GM12878 (cell line): ENCODE data around the gene VSX2. TPM values are rescaled to one million over a fixed set of nuclear protein-coding genes. Genes with fewer than 3 reads are reported as not detected.

Source experiments
- ATAC-seq: fragments of 200-7000 bp; cut with Tn5 transposase; 3 replicates; pipeline ENCODE4 v1.9.1; 2020; ENCODE audit warnings: mild to moderate bottlenecking, moderate library complexity
- BruUV-seq: library from RNA; stranded (reverse); fragments of 400-500 nt; replicated peaks from 2 replicates; lab custom pipeline; 2021; lab: Mats Ljungman, UMichigan
- CTCF ChIA-PET: fragments of 300-600 bp; sonication (Branson Sonifier 250); formaldehyde crosslinking; extraction: SDS; loops from one replicate; lab custom pipeline; 2021; ENCODE audit warnings: inconsistent platforms; lab: Yijun Ruan, JAX
- POLR2A ChIA-PET: fragments of 350-600 bp; formaldehyde crosslinking; extraction: SDS; loops from one replicate; lab custom pipeline; 2021; ENCODE audit warnings: inconsistent platforms; lab: Charles Lee
- RAD21 ChIA-PET: fragments of 300-600 bp; sonication (Branson Sonifier 250); formaldehyde crosslinking; loops from one replicate; lab custom pipeline; 2023; ENCODE audit warnings: antibody characterized with exemption; ENCODE audit not compliant: unreplicated experiment; lab: Charles Lee
- SMC1A ChIA-PET: fragments of 300-600 bp; sonication (Branson Sonifier 250); formaldehyde crosslinking; loops from one replicate; lab custom pipeline; 2023; ENCODE audit not compliant: unreplicated experiment, uncharacterized antibody; lab: Charles Lee
- DNase-seq: peaks from one replicate; pipeline ENCODE4 v3.0.0-alpha.2; 2011; ENCODE audit warnings: low read depth, low spot score
- FAIRE-seq: peaks from 3 replicates; lab custom pipeline; 2011; peaks lifted over from hg19 to GRCh38; lab: Jason Lieb, UNC
- H2AFZ ChIP-seq: 2 replicates; pipeline ENCODE4 v1.6.0; 2011; ENCODE audit warnings: low read depth, low read length, control low read depth; ENCODE audit not compliant: control insufficient read depth
- H3K27ac ChIP-seq: 2 replicates; pipeline ENCODE4 v1.5.1; 2011; ENCODE audit warnings: control low read depth; ENCODE audit not compliant: control insufficient read depth, insufficient read depth
- H3K27me3 ChIP-seq, 2 experiments: replicated peaks in 1 of 2; 2 replicates each; pipeline versions ENCODE4 v1.6.0 to v1.6.1; 2011; ENCODE audit warnings: low read length in 1 of 2; ENCODE audit not compliant: control insufficient read depth in 2 of 2, insufficient read depth in 2 of 2
- H3K36me3 ChIP-seq, 2 experiments: 2 replicates each; pipeline ENCODE4 v1.5.1; 2011; ENCODE audit warnings: low read length in 1 of 2; ENCODE audit not compliant: control insufficient read depth in 2 of 2, insufficient read depth in 2 of 2
- H3K4me1 ChIP-seq: 2 replicates; pipeline ENCODE4 v1.6.1; 2011; ENCODE audit warnings: mild to moderate bottlenecking, low read length, moderate library complexity, mixed read lengths; ENCODE audit not compliant: control insufficient read depth, insufficient read depth
- H3K4me2 ChIP-seq: 2 replicates; pipeline ENCODE4 v1.6.0; 2011; ENCODE audit warnings: control low read depth; ENCODE audit not compliant: control insufficient read depth, insufficient read depth
- H3K4me3 ChIP-seq: fragments of 200-600 bp; sonication (generic); 2 replicates; pipeline ENCODE4 v1.5.1; 2016
- H3K79me2 ChIP-seq: 2 replicates; pipeline ENCODE4 v1.6.0; 2011; ENCODE audit warnings: low read length; ENCODE audit not compliant: control insufficient read depth, insufficient read depth
- H3K9ac ChIP-seq: 2 replicates; pipeline ENCODE4 v1.8.0; 2011; ENCODE audit warnings: low read length, control low read depth, mixed read lengths; ENCODE audit not compliant: control insufficient read depth, insufficient read depth
- H3K9me3 ChIP-seq: replicated peaks from 3 replicates; pipeline ENCODE4 v1.5.1; 2011; ENCODE audit warnings: mild to moderate bottlenecking, low read length; ENCODE audit not compliant: control insufficient read depth, insufficient read depth
- H4K20me1 ChIP-seq: 2 replicates; pipeline ENCODE4 v1.6.0; 2011; ENCODE audit not compliant: control insufficient read depth, insufficient read depth
- BACH1 ChIP-seq: fragments of 450-650 bp; IDR thresholded peaks from 2 replicates; pipeline ENCODE4 v1.6.1; 2017; ENCODE audit warnings: mild to moderate bottlenecking, borderline replicate concordance
- BCL3 ChIP-seq: IDR thresholded peaks from 2 replicates; pipeline ENCODE4 v1.6.1; 2011; ENCODE audit warnings: borderline replicate concordance, low read depth, mild to moderate bottlenecking, moderate library complexity, low read length; ENCODE audit not compliant: insufficient read depth, poor library complexity, severe bottlenecking
- MEF2A ChIP-seq: IDR thresholded peaks from 2 replicates; pipeline ENCODE4 v1.6.1; 2011; ENCODE audit warnings: low read depth, mild to moderate bottlenecking, low read length, moderate library complexity; ENCODE audit not compliant: insufficient read depth
- NR2F1 ChIP-seq: fragments of 450-650 bp; conservative IDR thresholded peaks from 2 replicates; pipeline ENCODE4 v1.6.1; 2017; ENCODE audit warnings: mild to moderate bottlenecking
- PAX5 ChIP-seq: IDR thresholded peaks from 2 replicates; pipeline ENCODE4 v1.6.1; 2011; ENCODE audit warnings: low read depth, low read length, borderline replicate concordance
- POLR2AphosphoS2 ChIP-seq: IDR thresholded peaks from 2 replicates; pipeline ENCODE4 v1.6.1; 2011; ENCODE audit warnings: low read depth, mild to moderate bottlenecking, low read length, improper control_type of control experiment, moderate library complexity
- POLR2AphosphoS5 ChIP-seq: IDR thresholded peaks from 2 replicates; pipeline ENCODE4 v1.6.1; 2011; ENCODE audit warnings: mild to moderate bottlenecking, low read length, inconsistent platforms
- PRDM15 ChIP-seq: fragments of 450-650 bp; formaldehyde crosslinking; IDR thresholded peaks from 2 replicates; pipeline ENCODE4 v1.4.0; 2020; ENCODE audit warnings: mild to moderate bottlenecking, moderate library complexity
- SIX5 ChIP-seq: IDR thresholded peaks from 2 replicates; pipeline ENCODE4 v1.6.1; 2011; ENCODE audit warnings: mild to moderate bottlenecking, low read depth, low read length, moderate library complexity; ENCODE audit not compliant: severe bottlenecking
- SMARCA5 ChIP-seq: fragments of 450-650 bp; IDR thresholded peaks from 2 replicates; pipeline ENCODE4 v1.6.1; 2017; ENCODE audit warnings: mild to moderate bottlenecking
- SP1 ChIP-seq: IDR thresholded peaks from one replicate; pipeline ENCODE4 v1.6.1; 2011; ENCODE audit warnings: low read depth, low read length
- SPI1 ChIP-seq: IDR thresholded peaks from 2 replicates; pipeline ENCODE4 v1.6.1; 2011; ENCODE audit warnings: low read depth, mild to moderate bottlenecking, low read length, moderate library complexity, borderline replicate concordance; ENCODE audit not compliant: insufficient read depth
- TCF12 ChIP-seq: IDR thresholded peaks from 2 replicates; pipeline ENCODE4 v1.6.1; 2011; ENCODE audit warnings: low read depth, mild to moderate bottlenecking, low read length
- ZBED1 ChIP-seq: IDR thresholded peaks from 2 replicates; pipeline ENCODE4 v1.6.1; 2016; ENCODE audit warnings: borderline replicate concordance
- ZNF384 ChIP-seq: IDR thresholded peaks from 2 replicates; pipeline ENCODE4 v1.6.1; 2012; ENCODE audit warnings: low read depth, mild to moderate bottlenecking, low read length, improper control_type of control experiment, borderline replicate concordance
- WGBS: methylation state at CpG from one replicate; pipeline ENCODE4 v1.1.6; 2016; ENCODE audit warnings: low lambda C conversion rate; ENCODE audit not compliant: insufficient replicate concordance, insufficient coverage; ENCODE audit errors: missing lambda C conversion rate; 5-methylcytosine and 5-hydroxymethylcytosine counted together
- in situ Hi-C: fragments of 300-500 bp; cut with MboI; formaldehyde crosslinking; loops from 9 replicates; pipeline ENCODE4 v1.14.3; 2018; ENCODE audit warnings: mixed read lengths
- intact Hi-C: fragments of 100-400 bp; cut with micrococcal nuclease; formaldehyde crosslinking; loops from one replicate; pipeline ENCODE4 v1.14.2; 2022; ENCODE audit not compliant: unreplicated experiment
- polyA plus RNA-seq, 11 experiments: library from polyadenylated mRNA; depleted of rRNA in 4 of 11; unstranded in 6 of 11; stranded (reverse) in 5 of 11; fragments of >200 nt; fragmentation: Nextera tagmentation in 4 of 11; fragmentation: Illumina TruSeq in 1 of 11; extraction: Ambion mirVana in 4 of 11; extraction: Trizol in 1 of 11; gene quantifications; 1 replicate in 1 of 11; 2 replicates in 10 of 11; pipeline versions ENCODE4 v1.2.1 to v1.2.3, GENCODE V29; 2011 to 2016; ENCODE audit warnings: inconsistent platforms in 2 of 11, missing spikeins in 2 of 11, low read depth in 1 of 11
- total RNA-seq, 4 experiments: library from RNA; depleted of rRNA in 3 of 4; stranded (reverse); fragments of >200 nt in 3 of 4; fragmentation: Illumina TruSeq in 1 of 4; extraction: Trizol in 1 of 4; gene quantifications; 2 replicates each; pipeline versions ENCODE4 v1.2.1 to v1.2.3, GENCODE V29; 2013 to 2021

VSX2 gene
- total and polyA plus RNA-seq, 10 of the 15 experiments (the other 5 are each of a cell fraction or from before 2014, with no cell fraction given): 0.04 to 0.05 TPM; not detected in 8

DNA sequence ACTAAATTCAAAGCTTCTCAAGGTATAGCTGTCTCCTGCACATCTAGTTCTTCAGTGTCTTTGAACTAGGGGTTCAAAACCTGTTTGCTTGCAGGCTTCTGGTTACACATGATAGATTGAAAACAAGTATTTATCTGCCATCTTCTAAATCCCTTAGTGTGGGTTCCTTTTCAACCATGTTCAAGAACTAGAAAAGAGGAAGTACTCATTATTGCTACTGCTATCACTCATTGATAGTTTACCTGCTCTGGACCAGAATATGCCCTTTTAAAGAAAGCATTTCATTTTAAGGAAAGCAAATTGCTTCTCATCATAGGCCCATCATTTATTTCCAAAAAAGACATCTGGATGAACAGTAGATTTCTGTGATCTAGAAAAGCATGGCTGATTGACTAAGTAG, 37.1 kb upstream of the VSX2 start:
- no peak for DNase-seq
- peak; percentile 55 for ATAC-seq
- TF ChIP-seq SPI1 (peak; percentile 59; the same call in 1 of the 2 replicates), POLR2AphosphoS2 (no peak)
- ChIA-PET POLR2A (no interaction called here), RAD21 (no interaction called here), SMC1A (interaction anchor here (1.4 kb wide), 1 partner anchor 9 kb away, joined by 3 read pairs; no protein-coding TSS in a partner anchor), CTCF (interaction anchor here (1.2 kb wide), 2 partner anchors 8 to 17 kb away, joined by 3 to 4 read pairs; no protein-coding TSS in a partner anchor)
- no peak overlapping the region for H3K4me3 ChIP-seq
- no peaks in the 10 kb centered on the region for H3K4me1 ChIP-seq
- no peaks in the 10 kb centered on the region for H3K27me3 ChIP-seq
- H4K20me1 ChIP-seq: no peaks in the 10 kb centered on the region
- FAIRE-seq: no peak
- intact Hi-C loops: no loop called here
- BruUV-seq: no TSS peak
- peaks cover 3 to 12% of the 10 kb centered on the region in 2 experiments for H3K36me3 ChIP-seq
- H3K4me2 ChIP-seq: no peak overlapping the region
- no peak overlapping the region for H3K9ac ChIP-seq
- H3K79me2 ChIP-seq: no peaks in the 10 kb centered on the region
- no peaks in the 10 kb centered on the region for H3K9me3 ChIP-seq
- in situ Hi-C loops: no loop called here
- H2AFZ ChIP-seq: no peak overlapping the region
- H3K27ac ChIP-seq: no peak overlapping the region

- in situ Hi-C loops: no loop called here
- no TSS peak for BruUV-seq
- Histone ChIP-seq H3K27ac (no peak overlapping the region), H3K9ac (no peak overlapping the region), H3K4me1 (no peaks in the 10 kb centered on the region), H3K27me3 (no peaks in the 10 kb centered on the region), H3K4me3 (no peak overlapping the region), H4K20me1 (no peaks in the 10 kb centered on the region), H3K4me2 (no peak overlapping the region), H3K9me3 (no peaks in the 10 kb centered on the region), H3K79me2 (no peaks in the 10 kb centered on the region), H2AFZ (no peak overlapping the region), H3K36me3 (peaks cover 3 to 12% of the 10 kb centered on the region in 2 experiments)
- RAD21 ChIA-PET: no interaction called here
- SMC1A ChIA-PET: no interaction called here
- no peak for FAIRE-seq
- CTCF ChIA-PET: no interaction called here
- POLR2A ChIA-PET: no interaction called here
- intact Hi-C loops: no loop called here
- no peak for DNase-seq
- ATAC-seq: no peak
- WGBS: 97% methylated on average over 8 of the region's 8 CpGs
- no peak for TF ChIP-seq SMARCA5
- TF ChIP-seq SP1: no peak
- TF ChIP-seq BACH1: no peak
- no peak for TF ChIP-seq SIX5
- no peak for TF ChIP-seq BCL3
- TF ChIP-seq ZNF384: no peak
- TF ChIP-seq NR2F1: no peak
- no peak for TF ChIP-seq PAX5
- no peak for TF ChIP-seq MEF2A
- TF ChIP-seq TCF12: no peak
- TF ChIP-seq ZBED1: no peak
- no peak for TF ChIP-seq PRDM15
- TF ChIP-seq POLR2AphosphoS5: no peak
These were observed 35.6 kb upstream of the VSX2 start for GRCh38 chr14:74203639-74204038.
